Middle frontal gyrus (tissue), 1 donor: ENCODE data around the gene CTNND2.
"Not testable (repeated sequence)": the region's sequence is repeated elsewhere in the genome, so short reads cannot be mapped to it uniquely, and the experiment has no call there.

Experiments used
- DNase-seq: peaks from one replicate; pipeline ENCODE4 v3.0.0-alpha.2; 2015; ENCODE audit warnings: low spot score; ENCODE audit errors: extremely low spot score

Gene CTNND2

DNA sequence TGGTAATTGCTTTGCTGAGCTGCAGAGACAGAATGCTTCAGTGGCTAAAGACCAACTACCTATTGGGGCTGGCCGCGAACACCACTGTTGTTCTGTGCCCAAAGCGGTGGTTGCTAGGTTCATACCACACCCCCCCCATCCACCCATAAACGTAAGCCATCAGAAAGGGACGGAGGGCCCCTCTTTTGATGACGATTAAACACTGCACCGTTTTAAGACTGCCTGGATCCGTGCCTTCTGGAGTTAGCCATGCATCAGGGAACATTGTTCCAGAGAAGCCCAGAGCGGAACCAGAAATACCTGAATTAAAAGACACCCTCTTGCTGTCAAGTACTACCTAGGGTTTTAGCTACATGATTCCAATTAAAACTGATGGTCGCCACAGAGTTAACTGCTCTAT lies 774.1 kb downstream of the CTNND2 start:
- DNase-seq, result no peak

DNA sequence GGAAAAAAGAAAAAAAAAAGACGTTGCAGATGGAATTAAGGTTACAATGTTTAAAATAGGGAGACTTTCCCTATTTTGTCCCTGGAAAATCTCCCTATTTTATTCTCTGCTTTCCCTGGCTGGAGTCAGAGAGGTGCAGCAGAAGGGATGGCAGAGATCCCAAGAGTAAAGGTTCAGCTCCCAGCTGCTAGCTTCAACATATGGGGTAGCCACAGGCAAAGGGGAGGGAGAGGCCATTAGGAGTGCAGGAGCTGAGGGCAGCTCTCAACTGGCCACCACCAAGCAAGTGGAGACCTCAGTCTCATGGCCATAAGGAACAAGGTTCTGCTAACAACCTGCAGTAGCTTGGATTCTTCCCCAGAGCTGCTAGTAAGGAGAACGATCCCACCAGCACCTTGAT lies 776.2 kb downstream of the CTNND2 start:
- DNase-seq, result no peak

DNA sequence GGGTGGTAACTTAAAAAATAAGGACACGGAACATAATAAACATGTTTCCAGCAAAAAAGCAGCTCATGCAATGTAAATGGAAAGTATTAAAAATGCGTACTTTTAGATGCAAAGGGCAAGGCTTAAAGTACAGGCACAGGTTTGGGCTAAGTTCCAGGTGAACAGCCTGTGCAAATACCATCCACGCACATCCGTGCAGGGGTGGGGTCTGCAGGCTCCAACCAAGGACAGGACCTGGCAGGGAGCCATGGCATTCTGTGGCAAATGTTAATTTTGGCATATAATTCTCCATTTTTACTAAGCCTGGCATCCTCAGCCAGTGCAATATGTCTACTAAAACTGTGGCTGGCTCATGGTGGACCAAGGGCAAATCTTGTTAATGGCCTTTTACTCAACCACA lies 777.4 kb downstream of the CTNND2 start:
- DNase-seq, result no peak

DNA sequence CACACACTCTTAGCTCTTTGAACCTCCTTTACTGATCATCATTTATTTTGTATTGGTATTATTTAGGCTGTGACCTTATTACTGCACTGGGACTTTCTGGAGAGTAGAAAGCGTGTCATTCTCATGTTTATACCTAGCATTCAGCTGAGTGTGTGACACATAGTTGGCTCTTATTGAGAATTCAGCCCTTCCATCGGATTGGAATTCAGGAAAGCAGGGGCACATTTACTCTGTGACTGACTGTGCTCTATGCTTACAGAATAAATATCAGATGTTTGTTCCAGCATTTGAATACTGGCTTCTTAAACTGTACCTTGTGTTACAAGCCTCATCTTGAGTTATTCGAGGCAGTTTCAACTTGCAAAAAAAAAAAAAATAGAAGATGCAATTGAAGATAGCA lies 782.4 kb downstream of the CTNND2 start:
- DNase-seq, result no peak

DNA sequence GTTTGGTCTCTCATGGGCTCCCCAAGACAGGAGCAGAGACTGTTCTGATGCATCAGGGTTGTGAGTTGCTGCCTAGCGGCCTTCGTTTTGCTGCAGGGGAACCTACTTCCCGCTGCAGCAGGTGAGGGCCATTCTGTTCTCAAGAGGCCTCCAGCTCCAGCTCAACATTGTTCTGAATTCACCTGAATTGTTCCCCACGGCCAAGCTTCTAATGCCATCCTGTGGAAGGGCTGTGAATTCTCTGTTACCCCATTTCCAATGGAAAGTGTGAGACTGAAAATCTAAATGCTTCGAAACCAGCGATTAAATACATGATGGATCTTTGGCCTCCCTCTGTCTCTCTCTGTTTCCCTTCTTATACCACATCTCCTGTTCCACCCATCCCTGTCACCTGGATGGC lies 794.1 kb downstream of the CTNND2 start:
- DNase-seq, result no peak

DNA sequence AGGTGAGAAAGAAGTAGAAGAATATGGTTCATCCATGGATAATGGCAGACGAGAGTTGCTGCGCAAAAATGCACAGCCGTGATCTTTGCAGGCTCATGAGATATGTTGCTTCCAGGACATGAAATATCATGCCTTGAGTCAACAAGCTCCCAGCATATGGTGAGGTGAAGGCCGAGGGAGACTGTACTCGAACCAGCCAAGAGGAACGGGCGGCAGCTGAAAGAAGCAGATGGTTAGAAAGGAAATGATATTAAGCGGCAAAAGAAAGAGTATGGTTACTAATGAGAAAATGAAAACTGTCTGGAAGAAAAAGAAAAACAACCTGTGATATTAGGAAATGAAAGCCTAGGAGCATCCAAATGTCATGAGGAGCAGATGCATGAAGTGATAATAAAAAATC lies 798.5 kb downstream of the CTNND2 start:
- DNase-seq, result no peak

DNA sequence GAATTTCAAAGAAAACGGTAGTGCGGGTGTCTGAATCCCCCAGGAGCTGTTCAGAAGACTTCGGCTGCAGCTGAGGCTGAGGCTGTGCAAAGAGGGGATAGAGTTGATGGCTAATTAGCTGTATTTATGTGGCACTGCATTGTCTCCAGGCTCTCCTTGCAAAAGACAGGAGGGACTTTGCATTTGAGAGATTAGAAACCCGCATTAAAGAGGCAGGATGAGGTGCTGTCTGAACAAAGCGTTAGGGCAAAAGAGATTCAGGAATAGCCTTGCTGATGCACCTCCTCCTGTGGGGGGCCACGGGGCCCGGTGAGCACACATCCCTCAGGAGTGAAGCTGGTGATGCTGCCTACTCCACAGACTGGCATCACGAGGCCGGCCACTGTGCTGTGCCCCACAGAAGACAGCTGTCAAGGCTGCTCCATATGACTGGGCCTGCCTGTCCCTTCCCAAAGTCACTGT lies 799.6 kb downstream of the CTNND2 start:
- DNase-seq, result no peak

DNA sequence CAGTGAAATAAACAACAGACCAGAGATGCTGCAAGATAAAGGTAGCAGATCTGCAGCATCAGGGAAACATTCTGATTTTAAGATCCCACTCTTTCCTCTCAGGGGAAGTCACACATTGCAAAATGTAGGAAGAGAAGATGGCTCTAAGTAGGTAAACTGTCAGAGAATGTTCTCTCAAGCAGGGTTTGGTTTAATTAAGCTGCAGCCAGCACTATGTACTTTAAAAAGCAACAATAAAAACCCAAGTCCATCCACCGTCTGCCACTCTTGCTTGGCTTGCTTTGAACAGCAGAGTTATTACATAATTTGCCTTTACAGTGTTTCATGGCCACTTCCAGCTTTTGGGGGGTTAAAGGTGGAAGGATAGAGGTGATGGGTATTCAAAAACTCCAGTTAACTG lies 800.0 kb downstream of the CTNND2 start:
- DNase-seq, result peak; percentile 26

DNA sequence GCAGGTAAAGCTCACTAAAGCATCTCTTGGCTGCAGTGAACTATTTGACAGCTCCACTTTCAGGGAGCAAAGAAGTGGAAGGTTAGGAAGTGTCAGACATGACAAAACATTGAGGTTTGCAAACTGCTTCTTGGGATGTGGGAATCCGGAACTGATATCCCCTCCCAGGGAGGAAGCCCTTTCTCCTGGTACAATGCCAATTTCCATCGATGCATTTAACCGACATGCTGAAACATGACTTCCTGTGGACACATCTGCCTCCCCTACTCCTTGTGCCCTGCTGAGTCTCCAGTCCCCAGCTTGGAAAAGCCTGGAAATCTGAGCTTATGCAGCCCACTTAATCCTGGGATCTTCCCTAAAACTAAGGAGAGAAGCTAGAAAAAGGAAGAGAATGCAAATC lies 820.1 kb downstream of the CTNND2 start:
- DNase-seq, result no peak

DNA sequence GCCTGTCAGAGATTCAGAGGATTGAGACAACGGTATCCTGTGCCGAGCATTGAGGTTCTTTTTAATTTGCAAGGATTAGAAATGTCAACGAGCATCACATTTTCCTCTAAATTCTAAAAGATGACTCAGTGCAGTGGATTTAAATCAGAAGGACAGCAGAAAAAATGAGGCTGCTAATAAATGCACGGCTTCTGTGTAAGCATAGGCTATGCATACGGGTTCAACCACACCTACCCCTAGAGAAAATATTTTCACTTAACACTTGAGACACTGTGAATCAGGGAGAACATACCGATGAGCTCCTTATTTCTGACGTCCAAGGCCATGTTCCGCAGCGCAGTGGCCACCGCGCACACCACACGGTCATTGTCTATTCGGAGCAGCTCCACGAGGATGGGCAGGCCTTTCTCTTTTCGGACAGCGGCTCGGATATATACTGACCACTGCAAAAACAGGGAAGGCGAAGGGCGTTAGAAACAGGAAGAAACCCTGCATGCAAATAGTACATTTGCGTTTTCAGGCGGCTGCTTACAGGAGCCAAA lies 821.8 kb downstream of the CTNND2 start:
- no peak for DNase-seq

DNA sequence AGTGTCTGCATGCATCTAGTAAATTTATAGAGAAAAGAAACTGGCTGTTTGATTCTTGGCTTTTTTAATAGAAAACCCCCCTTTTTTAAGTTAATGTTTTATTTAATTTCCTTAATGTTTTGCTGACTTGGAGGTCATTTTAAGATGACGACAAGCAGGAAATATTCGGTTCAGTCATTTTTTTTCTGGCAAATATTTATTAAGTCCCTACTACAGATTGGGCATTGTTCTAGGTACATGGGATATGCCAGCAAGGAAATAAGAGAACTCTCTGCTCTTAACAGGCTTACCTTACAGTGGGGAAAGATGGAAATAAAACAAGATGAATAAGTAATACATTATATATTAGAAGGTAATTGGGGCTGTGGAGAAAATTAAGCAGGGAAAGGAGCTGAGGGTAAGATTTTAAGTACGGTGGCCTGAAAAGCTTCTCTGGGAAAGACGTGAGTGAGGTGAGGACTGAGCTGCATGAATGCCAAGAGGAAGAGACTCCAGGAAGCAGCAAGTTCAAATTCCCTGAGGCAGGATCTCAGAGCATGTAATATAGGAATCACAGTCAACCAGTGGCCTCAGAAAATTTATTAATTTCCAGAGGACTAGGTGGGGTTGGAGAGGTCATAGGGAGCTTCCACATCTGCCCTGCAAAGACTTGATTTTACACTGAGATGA lies 827.2 kb downstream of the CTNND2 start:
- DNase-seq, result no peak

DNA sequence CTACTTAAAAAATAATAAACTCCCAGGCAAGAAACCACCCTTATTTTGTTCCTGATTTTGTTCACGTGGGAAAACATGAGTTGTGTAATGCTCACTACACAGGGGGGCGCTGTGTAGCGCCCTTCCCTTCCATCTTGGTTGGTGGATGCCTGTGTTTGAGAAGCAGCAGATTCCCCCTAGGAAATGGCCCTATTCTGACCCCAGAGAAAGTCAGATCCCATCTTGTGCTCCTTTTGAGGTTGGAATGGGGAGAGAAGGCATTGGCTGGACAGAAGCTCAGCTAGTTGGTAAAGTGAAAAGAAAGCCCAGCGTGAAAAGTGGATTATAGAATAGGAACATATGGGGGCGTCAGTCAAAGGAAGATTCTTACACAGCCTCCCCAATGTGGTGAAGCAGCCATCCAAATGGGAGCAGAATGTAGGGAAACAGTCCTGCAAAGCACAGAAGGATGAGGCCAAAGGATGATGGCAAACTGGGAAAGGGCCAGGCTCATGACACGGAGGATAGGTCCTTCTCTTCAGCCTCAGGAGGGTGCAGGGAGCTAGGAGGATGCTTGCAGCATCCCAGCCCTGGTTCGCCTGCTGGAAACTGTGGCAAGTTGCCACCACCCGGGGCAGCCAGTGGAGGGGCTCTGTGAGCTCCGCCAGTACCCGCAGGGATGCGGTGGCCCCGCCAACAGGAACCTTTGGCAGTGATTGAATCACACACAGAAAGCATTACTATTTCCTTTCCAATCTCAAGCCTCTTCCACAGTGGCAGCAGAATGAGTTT lies 829.0 kb downstream of the CTNND2 start:
- DNase-seq, result no peak

DNA sequence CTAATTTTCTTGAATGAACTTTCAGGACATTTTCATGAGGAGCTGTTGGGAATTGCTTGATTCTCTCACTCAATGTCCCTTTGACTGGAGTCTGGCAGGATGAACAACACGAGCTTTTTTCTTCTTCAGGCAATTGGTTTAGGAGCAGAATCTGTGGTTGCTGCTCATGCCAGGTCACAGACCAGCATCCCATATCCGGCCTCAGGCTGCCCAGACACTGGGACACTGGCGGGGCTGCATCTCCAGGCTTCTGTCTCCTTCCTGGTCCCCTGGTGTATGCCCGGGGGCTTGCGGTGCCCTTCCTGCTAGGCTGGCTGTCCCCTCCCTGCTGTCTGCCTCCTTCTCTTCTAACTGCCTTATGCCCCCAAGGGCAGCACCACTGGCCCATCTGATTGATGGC lies 831.7 kb downstream of the CTNND2 start:
- no peak for DNase-seq

DNA sequence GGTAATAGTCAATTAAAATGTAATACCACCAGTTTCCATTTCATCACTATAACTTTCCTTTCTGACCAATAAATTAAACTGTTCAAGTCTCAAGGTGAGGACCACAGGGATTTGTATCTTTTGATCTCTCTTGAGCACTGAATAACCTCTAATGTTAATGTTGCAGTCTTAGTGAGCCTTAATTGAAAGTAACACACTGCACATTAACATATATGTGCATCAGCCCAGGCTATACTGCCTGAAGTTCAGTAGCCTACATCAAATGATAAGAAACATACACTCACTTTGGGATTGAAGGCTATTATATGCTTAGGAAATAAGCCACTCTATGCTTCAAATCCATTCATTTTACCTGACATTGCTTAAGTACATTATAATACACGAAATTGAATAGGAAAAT lies 832.2 kb downstream of the CTNND2 start:
- no peak for DNase-seq

DNA sequence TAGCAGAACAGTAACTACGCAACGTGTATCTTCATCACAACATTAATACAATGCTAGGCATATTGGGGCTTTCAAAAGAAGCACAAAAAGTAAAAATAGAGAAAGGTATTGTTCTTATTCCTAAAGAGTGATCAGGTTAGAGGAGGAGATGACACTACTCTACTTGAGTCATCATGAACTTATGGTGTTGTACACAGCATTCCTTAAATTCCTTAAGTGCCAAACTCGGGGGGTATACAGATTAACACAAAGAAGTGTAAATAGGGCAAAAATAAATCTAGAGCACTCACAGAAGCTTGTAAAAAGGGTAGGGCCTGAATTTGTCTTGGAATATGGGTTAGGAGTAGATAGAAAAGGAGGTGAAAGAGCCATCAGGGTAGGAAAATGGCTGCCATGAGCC lies 835.2 kb downstream of the CTNND2 start:
- DNase-seq, result no peak

DNA sequence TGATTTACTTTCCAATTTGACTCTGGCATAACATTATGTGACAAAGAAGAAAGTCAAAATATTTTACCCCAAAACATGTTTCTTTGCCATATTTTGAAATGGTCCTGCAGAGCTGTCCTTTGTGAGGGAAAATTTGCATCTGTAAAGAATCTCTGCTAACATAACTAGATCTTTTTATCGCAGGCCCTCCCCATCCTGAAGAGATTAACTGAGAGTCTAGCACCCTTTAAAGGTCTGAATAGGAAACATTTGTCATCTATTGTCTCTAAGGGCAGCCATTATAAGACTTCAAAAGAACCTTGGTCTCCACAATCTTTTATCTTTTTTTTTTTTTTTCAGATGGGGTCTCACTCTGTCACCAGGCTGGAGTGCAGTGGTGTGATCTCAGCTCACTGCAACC lies 838.5 kb downstream of the CTNND2 start:
- not testable (repeated sequence) for DNase-seq

DNA sequence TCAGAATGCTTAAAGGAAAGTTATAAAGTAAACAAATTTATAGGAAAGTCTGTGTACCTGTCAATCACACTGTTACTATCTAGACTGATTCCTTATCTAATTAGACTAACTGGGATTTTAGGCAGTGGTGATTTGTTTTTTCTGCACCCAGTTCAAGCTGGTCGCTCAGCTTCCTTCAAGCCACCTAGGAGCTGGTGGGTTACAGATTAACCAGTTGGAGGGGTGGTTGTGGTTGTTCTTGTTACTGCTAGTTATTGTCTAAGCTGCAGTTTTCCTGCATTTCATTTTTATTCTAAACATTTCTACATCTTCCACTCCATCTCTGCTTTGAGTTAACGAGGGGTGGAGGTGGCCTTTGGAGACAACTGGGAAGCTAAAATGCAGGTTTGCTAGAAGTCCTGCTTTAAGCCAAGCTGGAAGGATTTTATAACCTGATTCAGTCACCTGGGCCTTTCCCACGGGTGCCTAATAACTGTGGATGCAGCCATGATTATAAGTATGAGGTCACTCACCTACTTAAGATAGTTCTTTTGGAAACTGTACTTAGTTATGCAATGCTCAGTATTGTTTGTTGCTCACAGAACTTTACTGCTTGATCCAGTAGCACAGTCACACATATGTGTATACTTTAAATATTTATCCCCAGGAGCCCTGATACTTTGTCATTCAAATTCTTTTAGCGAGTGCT lies 839.3 kb downstream of the CTNND2 start:
- DNase-seq, result no peak

DNA sequence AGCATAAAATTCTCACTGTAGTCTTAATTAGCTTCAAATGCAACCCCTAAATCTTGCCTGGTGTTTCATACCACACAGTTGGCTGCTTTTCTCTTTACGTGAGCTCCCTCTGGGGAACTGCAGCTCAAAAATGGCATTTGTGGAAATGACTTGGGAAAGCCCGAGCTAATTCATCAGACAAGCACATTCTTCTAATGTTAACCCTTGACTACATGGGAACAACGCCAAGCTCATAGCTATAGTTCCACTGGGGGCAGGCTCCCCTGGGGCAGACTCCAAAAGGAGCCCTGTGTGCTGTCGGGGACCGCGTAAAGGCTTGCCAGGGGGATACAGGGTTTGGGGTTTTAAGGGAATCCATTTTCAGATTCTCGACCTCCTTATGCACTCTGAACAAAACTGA lies 841.8 kb downstream of the CTNND2 start:
- DNase-seq, result no peak

DNA sequence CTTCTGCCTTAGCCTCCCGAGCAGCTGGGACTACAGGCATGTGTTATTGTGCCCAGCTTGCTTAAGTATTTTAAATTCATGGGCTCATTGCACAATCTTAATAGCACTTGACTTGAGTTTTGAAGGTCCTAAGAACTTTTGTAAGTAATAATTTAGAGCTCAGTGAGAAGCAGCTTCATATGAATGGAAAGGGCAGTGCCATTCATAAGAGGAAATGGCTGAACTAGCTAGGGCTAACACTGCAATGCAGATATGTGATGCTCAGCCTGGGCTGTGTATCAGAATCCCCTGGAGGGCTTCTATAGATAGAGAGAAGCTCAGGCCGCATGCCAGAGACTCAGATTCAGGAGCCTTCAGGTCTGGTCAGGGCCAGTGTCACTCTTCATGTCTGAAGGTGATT lies 847.7 kb downstream of the CTNND2 start:
- no peak for DNase-seq

DNA sequence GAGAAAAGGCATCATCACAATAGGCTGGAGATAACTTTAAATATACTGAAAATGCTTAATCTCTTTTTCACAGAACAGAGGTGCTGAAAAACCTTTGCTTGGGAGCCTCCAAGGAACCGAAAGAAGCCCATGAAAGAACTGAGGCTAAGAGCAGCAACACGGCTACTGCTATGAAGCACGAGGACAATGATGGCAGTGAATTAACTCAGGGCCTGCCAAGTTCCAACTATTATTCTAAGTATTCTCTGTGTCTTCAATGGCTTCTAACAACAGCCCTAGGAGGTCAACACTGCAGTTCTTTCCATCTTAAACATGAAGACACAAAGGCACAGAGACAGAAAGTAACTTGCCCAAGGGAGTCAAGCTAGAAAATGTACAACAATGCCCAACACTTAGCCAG lies 850.2 kb downstream of the CTNND2 start:
- no peak for DNase-seq

DNA sequence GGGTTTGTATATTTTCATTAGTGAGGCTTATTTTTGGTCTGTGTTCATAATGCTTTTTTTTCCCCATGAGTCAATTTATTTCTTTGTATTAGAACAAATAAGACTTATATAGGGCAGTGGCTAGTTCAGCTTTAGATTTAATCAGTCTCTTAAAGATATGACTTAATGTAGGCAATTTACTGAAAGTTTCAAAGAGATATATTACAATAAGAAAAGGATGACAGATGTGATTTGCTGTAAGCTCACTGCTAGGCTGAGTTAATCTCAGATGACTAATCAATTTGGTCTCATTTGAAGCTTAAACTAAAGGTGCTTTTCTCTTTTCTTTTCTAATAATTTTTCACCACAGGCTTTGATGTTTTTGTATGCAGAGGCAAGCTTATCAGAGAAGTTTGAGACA lies 851.4 kb downstream of the CTNND2 start:
- DNase-seq, result no peak

DNA sequence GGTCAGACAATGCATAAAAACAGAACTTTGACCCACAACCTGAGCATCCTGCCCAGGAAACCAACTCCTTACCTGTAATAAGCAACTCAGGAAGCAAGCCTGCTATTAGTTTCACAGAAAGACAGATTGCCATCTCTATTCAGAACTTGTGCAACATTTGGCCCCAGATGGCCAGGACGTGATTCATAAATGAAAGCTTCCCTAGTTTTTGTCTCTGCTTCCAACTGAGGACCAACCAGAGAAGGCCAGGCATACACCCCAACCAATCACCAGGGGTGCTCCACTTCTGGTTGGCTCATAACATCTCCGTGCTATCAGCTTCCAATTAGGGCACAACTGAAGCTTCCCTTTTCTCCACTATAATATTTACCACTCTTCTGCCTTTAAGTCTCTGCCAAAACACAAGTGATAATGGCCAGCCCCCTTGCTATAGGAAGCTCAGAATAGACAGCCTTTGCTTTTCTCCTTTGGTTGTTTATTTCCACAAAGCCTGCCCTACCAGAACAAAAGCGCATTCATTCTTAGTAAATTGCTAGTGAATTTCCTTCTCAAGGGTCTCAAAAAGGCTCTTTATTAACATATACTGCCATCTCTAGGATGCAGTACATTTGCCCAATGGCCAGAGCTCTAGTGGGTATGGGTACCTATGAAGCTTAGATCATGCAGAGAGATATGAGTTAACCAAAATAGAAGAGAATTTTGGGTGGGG lies 853.5 kb downstream of the CTNND2 start:
- no peak for DNase-seq
